Measurements from ENCODE around the gene TTC27. TPM values are rescaled to one million over a fixed set of nuclear protein-coding genes. Genes with fewer than 3 reads are reported as not detected.

The TTC27 gene
- total and polyA plus RNA-seq, 10 of the 15 experiments (the other 5 are each of a cell fraction or from before 2014, with no cell fraction given): 20.4 to 34.9 (median 26.0) TPM

DNA sequence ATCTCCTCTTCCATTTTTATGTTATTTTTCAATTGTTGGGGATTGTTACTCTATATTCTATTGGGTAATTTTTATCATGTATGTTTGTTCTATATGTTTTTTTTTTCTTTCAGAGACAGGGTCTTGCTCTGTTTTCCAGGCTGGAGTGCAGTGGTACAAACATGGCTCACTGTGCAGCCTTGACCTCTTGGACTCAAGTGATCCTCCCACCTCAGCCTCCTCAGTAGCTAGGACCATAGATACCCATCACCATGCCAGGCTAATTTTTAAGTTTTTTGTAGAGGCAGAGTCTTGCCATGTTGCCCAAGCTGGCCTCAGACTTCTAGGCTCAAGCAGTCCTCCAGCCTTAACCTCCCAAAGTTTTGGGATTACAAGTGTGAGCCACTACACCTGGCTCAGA is 88.7 kb downstream of the TTC27 start:
- BruUV-seq (replicated peaks): no TSS peak
- intact Hi-C loops (cut with micrococcal nuclease; ENCODE audit: unreplicated experiment): no loop called here
- ChIA-PET POLR2A (interaction anchor here (0.6 kb wide), 2 partner anchors 15 to 94 kb away, joined by 3 to 5 read pairs; no protein-coding TSS in a partner anchor), CTCF (no interaction called here), RAD21 (ENCODE audit: unreplicated experiment) (no interaction called here), SMC1A (ENCODE audit: uncharacterized antibody, unreplicated experiment) (interaction anchor here (0.6 to 5.7 kb wide), 4 partner anchors 17 to 866 kb away, joined by 3 to 40 read pairs (median 4); no protein-coding TSS in a partner anchor)
- Histone ChIP-seq H3K36me3 (ENCODE audit: control insufficient read depth in 2 of 2, insufficient read depth in 2 of 2, low read length in 1 of 2) (no peaks in the 10 kb centered on the region), H3K4me2 (ENCODE audit: control insufficient read depth, insufficient read depth) (no peak overlapping the region), H3K9ac (ENCODE audit: control insufficient read depth, insufficient read depth, low read length) (no peak overlapping the region), H4K20me1 (ENCODE audit: control insufficient read depth, insufficient read depth) (no peaks in the 10 kb centered on the region), H3K4me3 (no peak overlapping the region), H2AFZ (ENCODE audit: control insufficient read depth, low read depth, low read length) (no peak overlapping the region), H3K27me3 (replicated peaks in 1 of 2; ENCODE audit: control insufficient read depth in 2 of 2, insufficient read depth in 2 of 2, low read length in 1 of 2) (no peaks in the 10 kb centered on the region), H3K79me2 (ENCODE audit: control insufficient read depth, insufficient read depth, low read length) (no peaks in the 10 kb centered on the region), H3K4me1 (ENCODE audit: control insufficient read depth, insufficient read depth, low read length) (no peaks in the 10 kb centered on the region), H3K9me3 (replicated peaks; ENCODE audit: control insufficient read depth, insufficient read depth, low read length) (no peaks in the 10 kb centered on the region), H3K27ac (ENCODE audit: control insufficient read depth, insufficient read depth) (no peak overlapping the region)
- no peak for FAIRE-seq
- no peak for DNase-seq (ENCODE audit: low read depth, low spot score)
- no peak for ATAC-seq
- in situ Hi-C loops (cut with MboI): no loop called here
- TF ChIP-seq CHD2 (IDR thresholded peaks at IDR 0.05; ENCODE audit: borderline replicate concordance, low read depth, low read length) (no peak), JUND (IDR thresholded peaks at IDR 0.05; ENCODE audit: low read depth, low read length) (no peak), MYC (IDR thresholded peaks at IDR 0.05; ENCODE audit: insufficient read depth, insufficient read length, insufficient replicate concordance, low read length, severe bottlenecking) (no peak), CHD4 (IDR thresholded peaks at IDR 0.05) (no peak), TBL1XR1 (IDR thresholded peaks at IDR 0.05; ENCODE audit: low read depth, low read length) (no peak), EP300 (IDR thresholded peaks at IDR 0.05; ENCODE audit: borderline replicate concordance in 1 of 2, control insufficient read depth in 1 of 2, low read depth in 2 of 2, low read length in 2 of 2) (no peak), MTA3 (IDR thresholded peaks at IDR 0.05; ENCODE audit: borderline replicate concordance, low read length) (no peak), CBX3 (IDR thresholded peaks at IDR 0.05; ENCODE audit: borderline replicate concordance, low read depth) (no peak), BHLHE40 (IDR thresholded peaks at IDR 0.05; ENCODE audit: borderline replicate concordance in 1 of 2, low read depth in 2 of 2, low read length in 1 of 2) (no peak), HDGF (IDR thresholded peaks at IDR 0.05) (no peak), NR2F1 (conservative IDR thresholded peaks at IDR 0.05) (no peak), NFIC (IDR thresholded peaks at IDR 0.05; ENCODE audit: low read depth, low read length) (no peak), GATAD2B (conservative IDR thresholded peaks at IDR 0.05; ENCODE audit: low read depth) (no peak), TAF1 (IDR thresholded peaks at IDR 0.05; ENCODE audit: borderline replicate concordance, low read depth, low read length) (no peak)
- TF ChIP-seq, protein P1, sequence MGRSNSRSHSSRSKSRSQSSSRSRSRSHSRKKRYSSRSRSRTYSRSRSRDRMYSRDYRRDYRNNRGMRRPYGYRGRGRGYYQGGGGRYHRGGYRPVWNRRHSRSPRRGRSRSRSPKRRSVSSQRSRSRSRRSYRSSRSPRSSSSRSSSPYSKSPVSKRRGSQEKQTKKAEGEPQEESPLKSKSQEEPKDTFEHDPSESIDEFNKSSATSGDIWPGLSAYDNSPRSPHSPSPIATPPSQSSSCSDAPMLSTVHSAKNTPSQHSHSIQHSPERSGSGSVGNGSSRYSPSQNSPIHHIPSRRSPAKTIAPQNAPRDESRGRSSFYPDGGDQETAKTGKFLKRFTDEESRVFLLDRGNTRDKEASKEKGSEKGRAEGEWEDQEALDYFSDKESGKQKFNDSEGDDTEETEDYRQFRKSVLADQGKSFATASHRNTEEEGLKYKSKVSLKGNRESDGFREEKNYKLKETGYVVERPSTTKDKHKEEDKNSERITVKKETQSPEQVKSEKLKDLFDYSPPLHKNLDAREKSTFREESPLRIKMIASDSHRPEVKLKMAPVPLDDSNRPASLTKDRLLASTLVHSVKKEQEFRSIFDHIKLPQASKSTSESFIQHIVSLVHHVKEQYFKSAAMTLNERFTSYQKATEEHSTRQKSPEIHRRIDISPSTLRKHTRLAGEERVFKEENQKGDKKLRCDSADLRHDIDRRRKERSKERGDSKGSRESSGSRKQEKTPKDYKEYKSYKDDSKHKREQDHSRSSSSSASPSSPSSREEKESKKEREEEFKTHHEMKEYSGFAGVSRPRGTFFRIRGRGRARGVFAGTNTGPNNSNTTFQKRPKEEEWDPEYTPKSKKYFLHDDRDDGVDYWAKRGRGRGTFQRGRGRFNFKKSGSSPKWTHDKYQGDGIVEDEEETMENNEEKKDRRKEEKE (IDR thresholded peaks at IDR 0.05): no peak
- TF ChIP-seq, protein P2, sequence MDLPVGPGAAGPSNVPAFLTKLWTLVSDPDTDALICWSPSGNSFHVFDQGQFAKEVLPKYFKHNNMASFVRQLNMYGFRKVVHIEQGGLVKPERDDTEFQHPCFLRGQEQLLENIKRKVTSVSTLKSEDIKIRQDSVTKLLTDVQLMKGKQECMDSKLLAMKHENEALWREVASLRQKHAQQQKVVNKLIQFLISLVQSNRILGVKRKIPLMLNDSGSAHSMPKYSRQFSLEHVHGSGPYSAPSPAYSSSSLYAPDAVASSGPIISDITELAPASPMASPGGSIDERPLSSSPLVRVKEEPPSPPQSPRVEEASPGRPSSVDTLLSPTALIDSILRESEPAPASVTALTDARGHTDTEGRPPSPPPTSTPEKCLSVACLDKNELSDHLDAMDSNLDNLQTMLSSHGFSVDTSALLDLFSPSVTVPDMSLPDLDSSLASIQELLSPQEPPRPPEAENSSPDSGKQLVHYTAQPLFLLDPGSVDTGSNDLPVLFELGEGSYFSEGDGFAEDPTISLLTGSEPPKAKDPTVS (IDR thresholded peaks at IDR 0.05; ENCODE audit: low read depth, low read length): no peak
